Upper lobe of right lung (tissue), 1 donor: ENCODE results near the gene ISYNA1. TPM values are rescaled to one million over a fixed set of nuclear protein-coding genes. Genes with fewer than 3 reads are reported as not detected.

ENCODE experiments used
- ATAC-seq: fragments of 200-7000 bp; cut with Tn5 transposase; one replicate; pipeline ENCODE4 v1.9.1; 2020; ENCODE audit warnings: mild to moderate bottlenecking, moderate library complexity
- DNase-seq: peaks from one replicate; pipeline ENCODE4 v3.0.0-alpha.2; 2020
- H3K27ac ChIP-seq: fragments of 200-600 bp; one replicate; pipeline ENCODE4 v1.8.0; 2022
- H3K27me3 ChIP-seq: fragments of 200-600 bp; one replicate; pipeline ENCODE4 v1.8.0; 2022; ENCODE audit warnings: mild to moderate bottlenecking
- H3K36me3 ChIP-seq: fragments of 200-600 bp; one replicate; pipeline ENCODE4 v1.8.0; 2022
- H3K4me1 ChIP-seq: fragments of 200-600 bp; one replicate; pipeline ENCODE4 v1.8.0; 2022
- H3K4me3 ChIP-seq: fragments of 200-600 bp; one replicate; pipeline ENCODE4 v1.8.0; 2022; ENCODE audit warnings: mild to moderate bottlenecking
- H3K9me3 ChIP-seq: fragments of 200-600 bp; one replicate; pipeline ENCODE4 v1.8.0; 2022
- CTCF ChIP-seq: fragments of 200-600 bp; IDR thresholded peaks from one replicate; pipeline ENCODE4 v1.8.0; 2022; ENCODE audit warnings: antibody characterized with exemption
- intact Hi-C: fragments of 100-400 bp; cut with DNase I; formaldehyde crosslinking; loops from one replicate; pipeline ENCODE4 v1.11.0; 2022
- total RNA-seq: library from RNA; stranded (reverse); fragmentation: NEBNext Ultra II Directional; extraction: Animal tissue kit (Norgen Biotek cat#: 25700); gene quantifications from one replicate; pipeline ENCODE4 v1.2.1, GENCODE V29; 2021
- donor health status: DM: no; HTN: yes; CAD: no; lungs with severe emphysema.

ISYNA1 gene
- total RNA-seq, 1 donor from 2014 or later, result 34.6 TPM

DNA sequence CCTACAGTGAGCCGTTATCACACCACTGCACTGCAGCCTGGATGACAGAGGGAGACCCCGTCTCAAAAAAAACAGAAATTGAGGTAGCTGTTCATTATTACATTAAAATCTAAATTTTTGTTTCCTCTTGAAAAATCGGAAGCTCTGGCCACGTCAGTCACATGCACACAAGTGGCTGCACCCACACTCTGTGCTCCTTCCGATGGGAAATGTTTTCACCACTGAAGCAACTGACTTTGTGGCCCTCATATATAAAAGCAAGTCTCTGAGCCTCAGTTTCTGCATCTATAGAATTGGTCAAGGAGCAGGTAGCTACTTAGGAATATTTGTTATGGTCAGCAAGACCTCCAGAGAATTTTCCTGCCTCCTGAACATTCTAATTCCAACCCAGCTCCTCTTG is 45.0 kb downstream of the ISYNA1 start:
- Histone ChIP-seq H3K4me1 (peaks cover 11% of the 10 kb centered on the region), H3K36me3 (peaks cover 11% of the 10 kb centered on the region), H3K27me3 (peaks cover 11% of the 10 kb centered on the region), H3K9me3 (no peaks in the 10 kb centered on the region), H3K27ac (peak overlapping the region; percentile 24), H3K4me3 (peak overlapping the region; percentile 32)
- no peak for DNase-seq
- intact Hi-C loops, result loop anchor here (5.0 kb wide), 1 partner anchor 41 kb away; no protein-coding TSS in a partner anchor
- TF ChIP-seq CTCF, result no peak
- ATAC-seq, result no peak

- intact Hi-C loops, result loop anchor here (5.0 kb wide), 1 partner anchor 40 kb away; no protein-coding TSS in a partner anchor
- H3K36me3 ChIP-seq, result peaks cover 11% of the 10 kb centered on the region
- peaks cover 6% of the 10 kb centered on the region for H3K27me3 ChIP-seq
- H3K9me3 ChIP-seq, result no peaks in the 10 kb centered on the region
- ATAC-seq (peak; percentile 68), DNase-seq (peak; percentile 80)
- TF ChIP-seq CTCF, result no peak
- H3K27ac ChIP-seq, result peak overlapping the region; percentile 18
- peaks cover 11% of the 10 kb centered on the region for H3K4me1 ChIP-seq
- H3K4me3 ChIP-seq, result peak overlapping the region; percentile 32
These were observed 45.5 kb downstream of the ISYNA1 start for GRCh38 chr19:18392417-18392816.

DNA sequence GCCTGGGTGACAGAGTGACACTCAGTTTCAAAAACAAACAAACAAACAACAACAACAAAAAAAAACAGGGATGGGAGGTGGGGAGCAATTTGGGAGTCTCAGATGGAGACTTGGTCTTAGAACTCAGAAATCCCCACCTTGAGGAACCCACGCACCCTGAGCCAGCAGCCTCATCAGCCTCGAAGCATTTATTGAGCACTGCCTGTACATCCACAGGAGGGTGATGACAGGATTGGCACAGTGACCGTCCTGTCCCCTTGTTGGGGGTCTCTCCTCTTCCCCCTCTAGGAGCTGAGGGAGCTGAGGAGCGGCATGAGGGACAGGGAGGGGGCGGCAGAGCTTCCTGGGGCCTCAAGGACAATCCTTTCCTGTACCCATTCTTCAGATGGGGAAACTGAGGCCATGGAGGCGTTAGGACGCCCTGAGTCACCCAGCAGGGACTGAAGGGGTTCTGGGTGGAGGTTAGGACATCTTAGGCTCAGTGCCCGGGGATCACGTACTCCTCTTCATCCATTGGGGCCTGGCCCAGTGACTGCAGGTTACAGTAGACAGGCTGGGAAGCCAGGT is 46.3 kb downstream of the ISYNA1 start:
- Histone ChIP-seq H3K9me3 (no peaks in the 10 kb centered on the region), H3K4me1 (peaks cover 9% of the 10 kb centered on the region), H3K4me3 (no peak overlapping the region), H3K27ac (no peak overlapping the region), H3K36me3 (peaks cover 11% of the 10 kb centered on the region), H3K27me3 (no peaks in the 10 kb centered on the region)
- ATAC-seq, result no peak
- intact Hi-C loops, result loop anchor here (5.0 kb wide), 1 partner anchor 39 kb away; no protein-coding TSS in a partner anchor
- no peak for DNase-seq
- no peak for TF ChIP-seq CTCF

- Histone ChIP-seq H3K27me3 (no peaks in the 10 kb centered on the region), H3K36me3 (peaks cover 11% of the 10 kb centered on the region), H3K9me3 (no peaks in the 10 kb centered on the region), H3K27ac (no peak overlapping the region), H3K4me1 (peaks cover 9% of the 10 kb centered on the region), H3K4me3 (no peak overlapping the region)
- ATAC-seq (no peak), DNase-seq (no peak)
- intact Hi-C loops, result loop anchor here (5.0 kb wide), 1 partner anchor 38 kb away; no protein-coding TSS in a partner anchor
- TF ChIP-seq CTCF, result no peak
These were observed 47.6 kb downstream of the ISYNA1 start for GRCh38 chr19:18390065-18390907.

GRCh38 chr19:18389726-18390064 is 48.2 kb downstream of the ISYNA1 start:
- Histone ChIP-seq H3K27me3 (no peaks in the 10 kb centered on the region), H3K27ac (no peak overlapping the region), H3K4me3 (no peak overlapping the region), H3K4me1 (peaks cover 9% of the 10 kb centered on the region), H3K9me3 (no peaks in the 10 kb centered on the region), H3K36me3 (peaks cover 11% of the 10 kb centered on the region)
- ATAC-seq, result no peak
- no peak for TF ChIP-seq CTCF
- intact Hi-C loops, result loop anchor here (5.0 kb wide), 1 partner anchor 37 kb away; no protein-coding TSS in a partner anchor
- DNase-seq, result no peak
